ENCODE data around the gene SAAL1.

- TF ChIP-seq CTCF (IDR thresholded peaks at IDR 0.05) (no peak), POLR2A (IDR thresholded peaks at IDR 0.05) (no peak)
Observed at GRCh38 chr11:18066626-18067025, 39.3 kb downstream of the SAAL1 start.
